B cell (primary cell): ENCODE data around the gene SERPINA9. TPM values are rescaled to one million over a fixed set of nuclear protein-coding genes. Genes with fewer than 3 reads are reported as not detected.

Source experiments
- ATAC-seq: fragments of 200-7000 bp; cut with Tn5 transposase; one replicate; pipeline ENCODE4 v1.10.0; 2021; ENCODE audit warnings: low read depth, mild to moderate bottlenecking, moderate number of reproducible peaks, moderate library complexity
- CTCF ChIA-PET: fragments of 350-600 bp; sonication (Branson Sonifier 250); formaldehyde crosslinking; loops from one replicate; lab custom pipeline; 2021; ENCODE audit warnings: antibody characterized with exemption, inconsistent platforms; lab: Charles Lee
- POLR2A ChIA-PET: fragments of 350-600 bp; sonication (Branson Sonifier 250); formaldehyde crosslinking; loops from one replicate; lab custom pipeline; 2021; ENCODE audit warnings: antibody characterized with exemption; lab: Charles Lee
- DNase-seq: peaks from one replicate; pipeline ENCODE4 v3.0.0; 2013
- H2AFZ ChIP-seq: 2 replicates; pipeline ENCODE4 v1.6.1; 2012; ENCODE audit warnings: mild to moderate bottlenecking, low read depth, low read length; ENCODE audit not compliant: insufficient read depth, poor library complexity, severe bottlenecking
- H3K27ac ChIP-seq, 2 donors: 1 replicate in 1 of 2; 2 replicates in 1 of 2; pipeline ENCODE4 v1.5.1; 2012 to 2013; ENCODE audit warnings: low read length in 2 of 2, mild to moderate bottlenecking in 2 of 2, moderate library complexity in 1 of 2
- H3K27me3 ChIP-seq, 4 experiments: fragments of 200-600 bp in 1 of 4; sonication (generic) in 1 of 4; replicated peaks in 1 of 4; 1 replicate in 2 of 4; 2 replicates in 2 of 4; pipeline versions ENCODE4 v1.6.1 to v1.7.0; 2013 to 2016; ENCODE audit warnings: low read length in 3 of 4, mild to moderate bottlenecking in 2 of 4, mixed read lengths in 1 of 4, moderate library complexity in 1 of 4; ENCODE audit not compliant: insufficient read depth in 4 of 4, control insufficient read depth in 3 of 4; ENCODE audit errors: control extremely low read depth in 1 of 4
- H3K36me3 ChIP-seq, 2 experiments: replicated peaks in 1 of 2; 1 replicate in 1 of 2; 2 replicates in 1 of 2; pipeline versions ENCODE4 v1.6.1 to v1.7.1; 2013; ENCODE audit warnings: low read length in 1 of 2; ENCODE audit not compliant: insufficient read depth in 2 of 2, control insufficient read depth in 1 of 2; ENCODE audit errors: control extremely low read depth in 1 of 2, extremely low read depth in 1 of 2
- H3K4me1 ChIP-seq, 2 donors: fragments of 200-600 bp in 1 of 2; sonication (generic) in 1 of 2; 1 replicate in 1 of 2; 2 replicates in 1 of 2; pipeline versions ENCODE4 v1.5.1 to v1.6.1; 2013 to 2017; ENCODE audit warnings: low read length in 2 of 2; ENCODE audit not compliant: control insufficient read depth in 2 of 2, insufficient read depth in 2 of 2
- H3K4me2 ChIP-seq: replicated peaks from 2 replicates; pipeline ENCODE3; 2012; ENCODE audit warnings: mild to moderate bottlenecking, low read depth, low read length; ENCODE audit not compliant: poor library complexity, severe bottlenecking
- H3K4me3 ChIP-seq, 5 experiments: fragments of 200-600 bp in 1 of 5; sonication (generic) in 1 of 5; 1 replicate in 3 of 5; 2 replicates in 2 of 5; pipeline versions ENCODE4 v1.5.1 to v1.7.0; 2011 to 2016; ENCODE audit warnings: low read length in 4 of 5, mild to moderate bottlenecking in 4 of 5, low read depth in 2 of 5, control low read depth in 1 of 5, moderate library complexity in 1 of 5; ENCODE audit not compliant: insufficient read depth in 1 of 5; ENCODE audit errors: control extremely low read depth in 1 of 5, extremely low read depth in 1 of 5
- H3K79me2 ChIP-seq: fragments of 200-600 bp; sonication (generic); one replicate; pipeline ENCODE4 v1.6.0; 2016; ENCODE audit warnings: low read length; ENCODE audit not compliant: control insufficient read depth, insufficient read depth
- H3K9ac ChIP-seq: fragments of 200-600 bp; sonication (generic); 2 replicates; pipeline ENCODE4 v1.6.1; 2017; ENCODE audit warnings: mild to moderate bottlenecking, low read length, moderate library complexity
- H3K9me3 ChIP-seq, 3 donors: one replicate each; pipeline versions ENCODE4 v1.6.1 to v1.7.1; 2013; ENCODE audit warnings: low read length in 2 of 3; ENCODE audit not compliant: control insufficient read depth in 2 of 3, insufficient read depth in 1 of 3; ENCODE audit errors: control extremely low read depth in 1 of 3
- H4K20me1 ChIP-seq: 2 replicates; pipeline ENCODE4 v1.6.0; 2012; ENCODE audit warnings: mild to moderate bottlenecking, low read length; ENCODE audit not compliant: insufficient read depth, control insufficient read depth, poor library complexity, severe bottlenecking
- H3K27ac Mint-ChIP-seq: one replicate; pipeline ENCODE4 v1.8.0; 2021; ENCODE audit warnings: mixed read lengths
- H3K27me3 Mint-ChIP-seq: one replicate; pipeline ENCODE4 v1.8.0; 2021; ENCODE audit warnings: mixed read lengths
- H3K4me1 Mint-ChIP-seq: one replicate; pipeline ENCODE4 v1.8.0; 2021; ENCODE audit warnings: mixed read lengths
- H3K4me3 Mint-ChIP-seq: one replicate; pipeline ENCODE4 v1.8.0; 2021; ENCODE audit warnings: mixed read lengths
- H3K9me3 Mint-ChIP-seq: one replicate; pipeline ENCODE4 v1.8.0; 2022; ENCODE audit warnings: mixed read lengths; ENCODE audit not compliant: insufficient read depth
- EZH2 ChIP-seq: IDR thresholded peaks from 2 replicates; pipeline ENCODE4 v1.6.1; 2012; ENCODE audit warnings: borderline replicate concordance, low read depth, mild to moderate bottlenecking, moderate library complexity, low read length; ENCODE audit not compliant: insufficient read depth, poor library complexity, severe bottlenecking
- WGBS: methylation state at CpG from one replicate; pipeline ENCODE4 v1.1.5; 2013; ENCODE audit warnings: missing lambda C conversion rate; ENCODE audit not compliant: insufficient coverage; 5-methylcytosine and 5-hydroxymethylcytosine counted together
- intact Hi-C: fragments of 100-400 bp; cut with micrococcal nuclease; formaldehyde crosslinking; loops from one replicate; pipeline ENCODE4 v1.10.0; 2022
- polyA plus RNA-seq: library from polyadenylated mRNA; depleted of rRNA; stranded (reverse); fragments of >200 nt; gene quantifications from 2 replicates; pipeline ENCODE4 v1.2.3, GENCODE V29; 2012
- total RNA-seq, 2 donors: library from RNA; stranded (reverse); fragments of 120-200 nt in 1 of 2; gene quantifications; 1 replicate in 1 of 2; 2 replicates in 1 of 2; pipeline versions ENCODE4 v1.2.3 to v1.2.4, GENCODE V29; 2013 to 2022
- TF ChIP-seq, protein P1 (sequence below): fragments of 200-600 bp; IDR thresholded peaks from one replicate; pipeline ENCODE4 v1.8.0; 2022; ENCODE audit warnings: antibody characterized with exemption, mild to moderate bottlenecking

Gene SERPINA9
- total and polyA plus RNA-seq, 2 donors (not counting 1 experiment from before 2014, with no cell fraction given): 0.74 TPM; not detected in 1

DNA sequence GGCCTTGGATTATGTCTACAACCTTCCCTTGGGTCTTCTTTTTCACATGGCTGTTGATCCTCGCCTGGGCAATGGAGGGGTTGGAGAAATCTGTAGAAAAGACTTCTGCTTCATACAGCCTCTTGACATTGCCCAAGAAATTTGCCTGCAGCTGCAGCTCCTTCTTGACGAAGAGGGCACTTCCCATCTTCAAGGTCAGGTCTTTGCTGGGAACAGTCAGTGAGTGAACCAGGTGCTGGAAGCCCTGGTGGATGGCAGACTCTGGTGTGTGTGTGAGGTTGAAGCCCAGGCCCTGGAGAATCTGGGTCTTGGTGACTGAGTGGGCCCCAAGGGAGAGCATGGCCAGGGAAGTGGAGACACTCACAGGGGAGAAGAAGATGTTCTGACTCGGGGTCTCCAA lies 6.7 kb downstream of the SERPINA9 start:
- 75% methylated on average over 2 of the region's 3 CpGs for WGBS
- no peaks in the 10 kb centered on the region for H3K36me3 ChIP-seq
- peaks cover 4% of the 10 kb centered on the region for H3K9me3 Mint-ChIP-seq
- CTCF ChIA-PET: no interaction called here
- no peak overlapping the region for H3K4me3 Mint-ChIP-seq
- H3K27me3 ChIP-seq: peaks cover 0 to 3% (median 0%) of the 10 kb centered on the region in 4 experiments
- no peak overlapping the region for H3K4me3 ChIP-seq
- no peak overlapping the region for H3K9ac ChIP-seq
- no peak overlapping the region for H3K27ac ChIP-seq
- POLR2A ChIA-PET: no interaction called here
- no peak for DNase-seq
- H3K27ac Mint-ChIP-seq: no peak overlapping the region
- no peaks in the 10 kb centered on the region for H3K79me2 ChIP-seq
- peaks cover 0 to 14% of the 10 kb centered on the region in 2 donors for H3K4me1 ChIP-seq
- intact Hi-C loops: no loop called here
- H4K20me1 ChIP-seq: no peaks in the 10 kb centered on the region
- peaks cover 27% of the 10 kb centered on the region for H3K4me1 Mint-ChIP-seq
- TF ChIP-seq, protein P1, sequence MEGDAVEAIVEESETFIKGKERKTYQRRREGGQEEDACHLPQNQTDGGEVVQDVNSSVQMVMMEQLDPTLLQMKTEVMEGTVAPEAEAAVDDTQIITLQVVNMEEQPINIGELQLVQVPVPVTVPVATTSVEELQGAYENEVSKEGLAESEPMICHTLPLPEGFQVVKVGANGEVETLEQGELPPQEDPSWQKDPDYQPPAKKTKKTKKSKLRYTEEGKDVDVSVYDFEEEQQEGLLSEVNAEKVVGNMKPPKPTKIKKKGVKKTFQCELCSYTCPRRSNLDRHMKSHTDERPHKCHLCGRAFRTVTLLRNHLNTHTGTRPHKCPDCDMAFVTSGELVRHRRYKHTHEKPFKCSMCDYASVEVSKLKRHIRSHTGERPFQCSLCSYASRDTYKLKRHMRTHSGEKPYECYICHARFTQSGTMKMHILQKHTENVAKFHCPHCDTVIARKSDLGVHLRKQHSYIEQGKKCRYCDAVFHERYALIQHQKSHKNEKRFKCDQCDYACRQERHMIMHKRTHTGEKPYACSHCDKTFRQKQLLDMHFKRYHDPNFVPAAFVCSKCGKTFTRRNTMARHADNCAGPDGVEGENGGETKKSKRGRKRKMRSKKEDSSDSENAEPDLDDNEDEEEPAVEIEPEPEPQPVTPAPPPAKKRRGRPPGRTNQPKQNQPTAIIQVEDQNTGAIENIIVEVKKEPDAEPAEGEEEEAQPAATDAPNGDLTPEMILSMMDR: no peak
- TF ChIP-seq EZH2: no peak
- no peak overlapping the region for H2AFZ ChIP-seq
- peaks cover 0 to 26% (median 8%) of the 10 kb centered on the region in 3 donors for H3K9me3 ChIP-seq
- no peak for ATAC-seq
- H3K27me3 Mint-ChIP-seq: no peaks in the 10 kb centered on the region
- no peak overlapping the region for H3K4me2 ChIP-seq

DNA sequence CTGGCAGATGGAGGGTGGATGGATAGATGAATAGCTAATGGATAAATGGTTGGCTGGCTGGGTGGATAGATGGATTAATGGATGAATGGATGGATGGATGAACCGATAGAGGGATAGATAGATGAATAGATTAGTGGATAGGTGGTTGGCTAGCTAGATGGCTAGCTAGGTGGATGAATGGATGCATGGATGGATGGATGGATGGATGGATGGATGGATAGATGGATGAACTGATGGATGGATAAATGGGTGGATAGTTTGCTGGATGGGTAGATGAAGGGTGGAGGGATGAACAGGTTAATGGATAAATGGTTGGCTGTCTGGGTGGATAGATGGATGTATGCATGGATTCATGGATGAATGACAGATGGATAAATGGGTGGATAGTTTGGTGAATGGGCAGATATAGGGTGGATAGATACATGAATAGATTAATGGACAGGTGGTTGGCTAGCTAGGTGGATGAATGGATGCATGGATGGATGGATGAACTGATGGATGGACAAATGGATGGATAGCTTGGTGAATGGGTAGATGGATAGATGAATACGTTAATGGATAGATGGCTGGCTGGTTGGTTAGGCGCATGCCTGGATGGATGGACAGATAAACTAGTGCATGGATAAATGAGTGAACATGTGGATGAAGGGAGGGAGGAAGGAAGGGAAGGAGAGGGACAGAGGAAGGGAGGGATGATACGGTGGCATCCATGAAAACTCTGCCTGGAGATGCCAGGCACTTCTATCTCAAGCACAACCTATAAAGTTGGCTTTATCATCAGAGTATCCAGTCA lies 8.1 kb downstream of the SERPINA9 start:
- peaks cover 0 to 12% of the 10 kb centered on the region in 2 donors for H3K4me1 ChIP-seq
- H3K27me3 ChIP-seq: peaks cover 0 to 2% (median 0%) of the 10 kb centered on the region in 4 experiments
- CTCF ChIA-PET: interaction anchor here (0.5 to 1.4 kb wide), 3 partner anchors 13 to 34 kb away, joined by 3 to 4 read pairs (median 3); no protein-coding TSS in a partner anchor
- peaks cover 20% of the 10 kb centered on the region for H3K4me1 Mint-ChIP-seq
- H3K27ac Mint-ChIP-seq: no peak overlapping the region
- no peaks in the 10 kb centered on the region for H3K79me2 ChIP-seq
- WGBS: 86% methylated on average over 4 of the region's 4 CpGs
- H3K4me3 ChIP-seq: no peak overlapping the region
- H3K4me3 Mint-ChIP-seq: no peak overlapping the region
- TF ChIP-seq EZH2: no peak
- TF ChIP-seq, protein P1: no peak
- POLR2A ChIA-PET: no interaction called here
- intact Hi-C loops: no loop called here
- H4K20me1 ChIP-seq: no peaks in the 10 kb centered on the region
- H3K9ac ChIP-seq: no peak overlapping the region
- no peaks in the 10 kb centered on the region for H3K36me3 ChIP-seq
- no peaks in the 10 kb centered on the region for H3K27me3 Mint-ChIP-seq
- H3K9me3 ChIP-seq: peaks cover 0 to 22% (median 8%) of the 10 kb centered on the region in 3 donors
- H3K9me3 Mint-ChIP-seq: peaks cover 4% of the 10 kb centered on the region
- H3K4me2 ChIP-seq: no peak overlapping the region
- ATAC-seq (no peak), DNase-seq (no peak)
- no peak overlapping the region for H3K27ac ChIP-seq
- no peak overlapping the region for H2AFZ ChIP-seq
